ENCODE measurements around the gene CLSTN1.

DNA sequence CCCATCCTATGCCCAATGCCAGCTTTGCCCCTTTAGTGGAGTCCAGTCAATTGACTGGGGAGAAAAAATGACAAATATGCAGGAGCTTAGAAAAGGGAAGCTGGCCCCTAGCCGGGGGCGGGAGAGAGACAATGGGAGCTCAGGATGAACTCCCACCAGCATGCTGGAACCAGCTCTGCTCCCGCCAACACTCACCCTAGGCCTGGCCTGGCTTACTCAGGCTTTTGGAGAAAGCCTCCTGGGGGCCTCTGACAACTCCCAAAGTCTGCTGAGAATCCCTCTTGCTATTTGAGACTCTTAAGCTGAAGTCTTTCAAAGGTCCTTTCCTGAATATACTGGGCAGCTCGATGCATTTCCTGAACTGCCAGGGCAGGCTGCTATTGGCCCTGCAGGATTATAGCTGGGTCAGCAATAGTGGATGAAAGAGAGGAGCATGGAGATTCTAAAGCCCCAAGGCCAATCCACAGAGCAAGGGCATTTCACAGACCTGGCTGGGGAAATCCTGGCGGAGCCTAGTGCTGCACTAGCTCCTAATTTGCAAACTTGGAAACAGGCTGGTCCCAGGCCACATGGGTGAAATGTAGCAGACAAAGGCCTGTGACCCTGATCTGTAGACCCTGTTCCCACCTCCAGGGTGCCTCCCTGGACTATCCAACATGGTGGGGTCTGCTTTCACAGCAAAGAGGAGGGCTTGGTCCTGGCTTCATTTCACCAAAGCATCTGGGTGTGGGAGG is 35.7 kb upstream of the CLSTN1 start:
- TF ChIP-seq, protein P1, sequence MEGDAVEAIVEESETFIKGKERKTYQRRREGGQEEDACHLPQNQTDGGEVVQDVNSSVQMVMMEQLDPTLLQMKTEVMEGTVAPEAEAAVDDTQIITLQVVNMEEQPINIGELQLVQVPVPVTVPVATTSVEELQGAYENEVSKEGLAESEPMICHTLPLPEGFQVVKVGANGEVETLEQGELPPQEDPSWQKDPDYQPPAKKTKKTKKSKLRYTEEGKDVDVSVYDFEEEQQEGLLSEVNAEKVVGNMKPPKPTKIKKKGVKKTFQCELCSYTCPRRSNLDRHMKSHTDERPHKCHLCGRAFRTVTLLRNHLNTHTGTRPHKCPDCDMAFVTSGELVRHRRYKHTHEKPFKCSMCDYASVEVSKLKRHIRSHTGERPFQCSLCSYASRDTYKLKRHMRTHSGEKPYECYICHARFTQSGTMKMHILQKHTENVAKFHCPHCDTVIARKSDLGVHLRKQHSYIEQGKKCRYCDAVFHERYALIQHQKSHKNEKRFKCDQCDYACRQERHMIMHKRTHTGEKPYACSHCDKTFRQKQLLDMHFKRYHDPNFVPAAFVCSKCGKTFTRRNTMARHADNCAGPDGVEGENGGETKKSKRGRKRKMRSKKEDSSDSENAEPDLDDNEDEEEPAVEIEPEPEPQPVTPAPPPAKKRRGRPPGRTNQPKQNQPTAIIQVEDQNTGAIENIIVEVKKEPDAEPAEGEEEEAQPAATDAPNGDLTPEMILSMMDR (IDR thresholded peaks at IDR 0.05) = no peak
- no peak for TF ChIP-seq EZH2 (IDR thresholded peaks at IDR 0.05)

Data from neural progenitor cell (in vitro differentiated cells).